Limb (tissue), 2 donors: ENCODE results near the gene MVP.
"Not testable (repeated sequence)": the region's sequence is repeated elsewhere in the genome, so short reads cannot be mapped to it uniquely, and the experiment has no call there.

Source experiments
- DNase-seq, 2 donors: peaks; one replicate each; pipeline ENCODE4 v3.0.0-alpha.2; 2016; ENCODE audit errors: extremely low spot score in 2 of 2

The MVP gene

GRCh38 chr16:29815032-29815721 lies 5.1 kb upstream of the MVP start:
- peak in 1 of 2 donors; percentile 60 for DNase-seq

DNA sequence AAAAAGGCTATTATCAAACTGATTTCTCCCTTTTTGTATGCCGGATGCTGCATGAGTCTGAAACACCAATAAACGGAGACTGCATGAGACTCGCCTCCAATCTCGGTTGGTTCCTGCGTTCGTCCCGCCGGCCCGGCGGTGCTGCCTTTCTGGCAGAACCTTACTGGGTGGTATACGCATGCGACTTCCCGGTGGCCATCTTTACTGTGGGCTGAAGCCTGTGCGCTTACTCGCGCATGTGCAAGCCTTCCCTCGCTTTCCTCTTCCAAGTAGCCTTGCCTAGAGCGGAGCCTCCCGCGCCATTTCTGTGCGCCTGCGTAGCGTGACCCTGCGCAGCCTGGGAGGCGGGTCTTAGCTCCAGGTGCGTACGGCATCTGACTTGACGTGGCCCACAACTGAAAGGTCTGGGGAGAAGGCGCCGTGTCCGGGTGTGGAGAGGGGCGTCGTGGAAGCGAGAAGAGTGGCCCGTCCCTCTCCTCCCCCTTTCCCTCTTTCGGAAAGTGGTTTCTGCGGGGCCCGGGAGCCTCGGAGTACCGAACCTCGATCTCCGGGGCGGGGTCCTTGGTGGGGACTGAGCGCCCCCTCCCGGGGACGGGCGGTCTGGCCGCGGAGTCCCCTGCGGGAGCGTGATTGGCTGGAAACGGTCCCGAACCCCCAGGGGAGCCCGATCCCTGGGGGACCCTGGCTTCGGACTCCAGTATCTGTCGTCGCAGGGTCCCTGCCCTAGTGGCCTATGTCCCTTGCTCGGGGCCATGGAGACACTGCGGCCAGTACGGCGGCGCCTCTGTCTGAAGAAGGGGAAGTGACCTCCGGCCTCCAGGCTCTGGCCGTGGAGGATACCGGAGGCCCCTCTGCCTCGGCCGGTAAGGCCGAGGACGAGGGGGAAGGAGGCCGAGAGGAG lies 4.2 kb upstream of the MVP start, which contains the start of gene PAGR1:
Gene PAGR1 (plus strand): TSS at position 360 of the 901 bp plus-strand sequence. CDS start 374 bp downstream, at position 734.
- peak; percentile 97 to 99 for DNase-seq

DNA sequence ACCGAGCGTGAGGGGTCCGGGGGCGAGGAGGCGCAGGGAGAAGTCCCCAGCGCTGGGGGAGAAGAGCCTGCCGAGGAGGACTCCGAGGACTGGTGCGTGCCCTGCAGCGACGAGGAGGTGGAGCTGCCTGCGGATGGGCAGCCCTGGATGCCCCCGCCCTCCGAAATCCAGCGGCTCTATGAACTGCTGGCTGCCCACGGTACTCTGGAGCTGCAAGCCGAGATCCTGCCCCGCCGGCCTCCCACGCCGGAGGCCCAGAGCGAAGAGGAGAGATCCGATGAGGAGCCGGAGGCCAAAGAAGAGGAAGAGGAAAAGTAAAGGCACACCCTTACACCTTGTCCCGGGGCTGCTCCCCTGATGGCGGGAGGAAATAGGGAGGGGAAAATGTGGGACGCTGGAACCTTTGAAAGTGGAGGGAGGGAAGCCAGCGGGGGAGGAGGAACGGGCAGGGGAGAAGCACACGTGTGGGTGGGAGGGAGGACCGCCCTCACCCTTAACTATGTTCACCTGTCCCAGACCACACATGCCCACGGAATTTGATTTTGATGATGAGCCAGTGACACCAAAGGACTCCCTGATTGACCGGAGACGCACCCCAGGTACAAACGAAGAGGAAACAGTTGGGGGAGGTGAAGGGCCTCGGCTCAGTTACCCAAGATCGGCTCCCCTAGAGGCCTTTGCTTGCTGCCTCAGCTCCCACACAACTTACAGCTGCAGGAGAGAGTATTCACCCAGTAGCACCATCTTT lies 3.4 kb upstream of the MVP start:
- DNase-seq = peak in 1 of 2 donors; percentile 66

DNA sequence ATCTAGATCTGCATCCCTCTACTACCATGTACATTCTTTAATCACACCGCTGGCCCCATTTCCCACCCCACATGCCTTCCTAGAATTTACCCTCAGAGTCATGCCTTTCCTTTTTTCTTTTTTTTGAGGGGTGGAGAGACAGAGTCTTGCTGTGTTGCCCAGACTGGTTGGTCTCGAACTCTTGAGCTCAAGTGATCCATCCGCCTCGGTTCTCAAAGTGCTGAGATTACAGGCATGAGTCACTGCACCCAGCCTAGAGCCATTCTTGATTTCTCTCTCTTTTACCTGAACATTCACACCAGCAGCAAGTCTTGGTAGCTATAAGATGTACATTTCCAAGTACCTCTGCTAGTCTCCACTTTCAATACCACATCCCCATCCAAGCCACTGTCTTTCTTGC lies 2.2 kb upstream of the MVP start:
- DNase-seq = no peak

- no peak for DNase-seq
These were observed 756 bp upstream of the MVP start for GRCh38 chr16:29819506-29819905.

- DNase-seq = no peak
These were observed 724 bp downstream of the MVP start for GRCh38 chr16:29820730-29821642.

DNA sequence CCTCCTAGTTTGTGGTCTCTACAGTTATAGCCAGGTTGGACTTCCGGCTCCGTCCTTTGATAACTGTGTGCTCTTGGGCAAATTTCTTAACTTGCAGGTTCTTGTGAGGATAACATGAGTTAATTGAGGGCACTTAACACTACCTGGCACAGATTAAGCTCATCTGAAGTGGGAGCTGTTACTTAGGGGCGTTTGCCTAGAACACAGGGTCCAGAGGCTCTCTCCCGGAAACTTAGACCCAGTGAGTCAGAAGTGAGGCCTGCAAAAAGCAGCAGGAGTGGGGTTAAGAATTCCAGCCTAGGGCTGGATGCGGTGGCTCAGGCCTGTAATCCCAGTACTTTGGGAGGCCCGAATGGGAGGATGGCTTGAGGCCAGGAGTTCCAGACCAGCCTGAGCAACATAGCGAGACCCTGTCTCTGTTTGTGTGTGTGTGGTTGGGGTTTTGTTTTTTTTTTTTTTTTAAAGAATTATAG lies 1.4 kb downstream of the MVP start:
- no peak for DNase-seq

DNA sequence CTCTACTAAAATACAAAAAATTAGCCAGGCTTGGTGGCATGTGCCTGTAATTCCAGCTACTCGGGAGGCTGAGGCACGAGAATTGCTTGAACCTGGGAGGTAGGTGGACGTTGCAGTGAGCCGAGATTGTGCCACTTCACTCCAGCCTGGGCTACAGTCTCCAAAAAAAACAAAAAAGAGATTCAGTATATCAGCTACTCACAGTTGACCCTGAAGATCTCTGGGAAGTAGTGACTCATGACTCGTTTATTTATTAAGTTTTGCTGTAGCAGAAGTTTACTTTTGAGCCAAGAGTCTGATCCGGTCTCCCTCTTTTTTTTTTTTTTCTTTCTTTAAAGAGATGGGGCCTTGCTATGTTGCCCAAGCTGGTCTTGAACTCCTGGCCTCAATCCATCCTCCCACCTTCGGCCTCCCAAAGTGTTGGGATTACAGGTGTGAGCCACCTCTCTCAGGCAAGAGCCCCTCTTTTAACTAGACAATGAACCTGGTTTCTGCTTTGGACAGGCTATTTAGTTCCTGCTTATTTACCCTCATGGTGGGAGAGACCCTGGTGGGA lies 4.4 kb downstream of the MVP start:
- DNase-seq = no peak

- DNase-seq = peak in 1 of 2 donors; percentile 47
These were observed 5.1 kb downstream of the MVP start for GRCh38 chr16:29825145-29826044.

- DNase-seq = no peak
These were observed 6.1 kb downstream of the MVP start for GRCh38 chr16:29826342-29826695.

GRCh38 chr16:29830774-29831173 lies 10.5 kb downstream of the MVP start:
- DNase-seq = no peak

- no peak for DNase-seq
These were observed 11.2 kb downstream of the MVP start for GRCh38 chr16:29831490-29831889.

- not testable (repeated sequence) for DNase-seq
These were observed 13.0 kb downstream of the MVP start for GRCh38 chr16:29833219-29833618.

- DNase-seq = no peak
These were observed 13.8 kb downstream of the MVP start for GRCh38 chr16:29834079-29834478.

DNA sequence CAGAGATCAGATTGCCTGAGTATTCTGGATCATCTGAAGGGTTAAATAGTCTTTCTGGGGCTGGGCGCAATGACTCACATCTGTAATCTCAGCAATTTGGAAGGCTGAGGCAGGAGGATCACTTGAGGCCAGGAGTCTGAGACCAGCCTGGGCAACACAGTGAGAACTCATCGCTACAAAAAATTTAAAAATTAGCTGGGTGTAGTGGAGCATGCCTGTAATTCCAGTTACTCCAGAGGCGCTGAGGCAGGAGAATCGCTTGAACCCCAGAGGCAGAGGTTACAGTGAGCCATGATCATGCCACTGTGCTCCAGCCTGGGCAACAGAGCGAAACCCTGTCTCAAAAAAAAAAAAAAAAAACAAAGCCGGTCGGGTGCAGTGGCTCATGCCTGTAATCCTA lies 15.7 kb downstream of the MVP start:
- no peak for DNase-seq

GRCh38 chr16:29836623-29837022 lies 16.4 kb downstream of the MVP start:
- DNase-seq = no peak

DNA sequence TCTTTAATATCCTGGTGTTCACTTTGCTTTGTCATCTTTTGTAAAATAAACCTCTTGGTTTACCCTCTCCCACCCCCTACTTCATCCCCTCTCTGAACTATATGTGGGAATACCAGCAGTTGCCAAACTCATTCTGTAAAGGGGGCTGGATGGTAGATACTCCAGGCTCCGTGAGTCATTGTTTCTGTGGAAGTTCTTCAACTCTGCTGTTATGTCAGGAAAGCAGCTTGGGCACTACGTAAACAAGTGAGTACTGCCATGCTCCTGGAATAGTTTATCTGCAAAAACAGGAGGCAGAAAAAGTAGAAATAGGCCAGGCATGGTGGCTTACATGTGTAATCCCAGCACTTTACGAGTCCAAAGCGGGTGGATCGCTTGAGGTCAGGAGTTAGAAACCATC lies 17.6 kb downstream of the MVP start:
- no peak for DNase-seq

DNA sequence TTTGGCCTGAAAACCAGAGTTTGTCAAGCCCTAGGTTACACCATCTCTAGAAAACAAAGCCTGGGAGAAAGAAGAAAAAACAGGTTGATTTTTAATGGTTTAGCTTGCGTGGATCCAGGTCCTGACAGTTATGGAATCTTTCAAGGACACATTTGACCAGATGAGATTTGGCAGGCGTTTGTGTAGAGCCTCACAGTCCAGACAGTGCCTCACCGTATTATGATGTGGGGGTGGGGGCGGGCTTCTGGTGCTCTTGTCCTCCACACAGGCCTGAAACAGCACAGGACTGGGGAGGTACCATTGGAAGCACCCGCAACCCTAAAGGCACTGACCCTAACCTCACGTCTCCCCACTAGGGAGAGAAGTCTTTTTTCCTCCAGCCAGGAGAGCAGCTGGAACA lies 19.6 kb downstream of the MVP start:
- no peak for DNase-seq

GRCh38 chr16:29840240-29840639 lies 20.0 kb downstream of the MVP start:
- DNase-seq = no peak
